ENCODE measurements around the gene MYO5A. TPM values are rescaled to one million over a fixed set of nuclear protein-coding genes. Genes with fewer than 3 reads are reported as not detected.

Gene MYO5A
- total and polyA plus RNA-seq, 2 donors (not counting 3 experiments of a cell fraction or from before 2014, with no cell fraction given): 31.9 to 91.9 TPM

DNA sequence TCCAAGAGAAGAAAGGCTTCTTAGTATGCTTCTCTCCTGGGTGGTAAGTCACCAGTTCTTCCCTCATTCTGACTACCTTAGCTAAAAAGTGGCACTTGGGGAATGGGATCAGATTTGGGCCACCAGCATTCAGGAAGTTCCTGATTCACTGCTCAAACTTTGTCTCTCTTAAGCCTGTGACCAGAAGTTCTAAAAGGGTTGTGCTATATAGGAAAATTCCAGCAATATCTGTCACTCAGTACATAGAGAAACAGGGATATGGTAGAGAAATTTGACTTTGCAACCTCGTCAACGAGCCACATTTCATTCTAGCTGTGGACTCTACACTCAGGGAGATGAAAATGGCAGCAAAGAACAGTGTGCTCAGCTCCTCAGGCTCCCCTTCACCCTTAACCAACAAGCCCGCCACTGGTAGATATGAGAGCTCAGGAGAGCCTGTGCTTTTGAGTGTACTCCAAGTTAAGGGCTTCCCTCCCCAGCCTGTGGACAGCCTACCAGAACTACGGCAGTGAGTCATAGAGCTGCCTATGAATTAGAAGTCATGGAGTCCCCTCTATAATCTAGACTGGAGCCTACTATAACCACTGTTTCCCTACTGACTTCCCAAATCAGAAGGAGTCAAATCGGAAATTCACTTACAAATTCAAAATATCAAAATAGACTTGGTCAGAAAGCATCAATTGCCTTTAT, 180.5 kb downstream of the MYO5A start:
- peaks cover 21 to 29% of the 10 kb centered on the region in 2 experiments for H3K36me3 ChIP-seq (ENCODE audit: control insufficient read depth in 2 of 2, extremely low read depth in 1 of 2, insufficient read depth in 2 of 2, low read length in 2 of 2)
- BruUV-seq (replicated peaks): no TSS peak
- H3K9me1 ChIP-seq (replicated peaks; ENCODE audit: control insufficient read depth, extremely low read depth, insufficient read depth, low read length): no peaks in the 10 kb centered on the region
- H3K4me3 ChIP-seq (replicated peaks in 1 of 3; ENCODE audit: insufficient read depth in 1 of 3, low read depth in 1 of 3, low read length in 3 of 3): no peak overlapping the region
- no peak for FAIRE-seq
- TF ChIP-seq MYC (IDR thresholded peaks at IDR 0.05; ENCODE audit: low read depth, low read length) (no peak), EZH2 (IDR thresholded peaks at IDR 0.05; ENCODE audit: borderline replicate concordance, low read depth, low read length, severe bottlenecking) (no peak), JUN (IDR thresholded peaks at IDR 0.05; ENCODE audit: borderline replicate concordance, insufficient read depth, insufficient read length, low read depth) (no peak), CTCF (IDR thresholded peaks at IDR 0.05; ENCODE audit: extremely low read depth in 1 of 2, insufficient read depth in 1 of 2, low read depth in 1 of 2, low read length in 2 of 2) (no peak), FOS (IDR thresholded peaks at IDR 0.05; ENCODE audit: borderline replicate concordance, insufficient read depth, low read length) (no peak)
- TF ChIP-seq, protein P1, sequence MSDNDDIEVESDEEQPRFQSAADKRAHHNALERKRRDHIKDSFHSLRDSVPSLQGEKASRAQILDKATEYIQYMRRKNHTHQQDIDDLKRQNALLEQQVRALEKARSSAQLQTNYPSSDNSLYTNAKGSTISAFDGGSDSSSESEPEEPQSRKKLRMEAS (IDR thresholded peaks at IDR 0.05; ENCODE audit: insufficient read depth, insufficient read length): no peak
- dilution Hi-C loops (cut with MboI; ENCODE audit: extremely low pct_ligation_motif_present, low sequenced_read_pairs): no loop called here
- H3K4me1 ChIP-seq (ENCODE audit: control insufficient read depth, extremely low read depth, insufficient read depth, low read length): no peaks in the 10 kb centered on the region
- no peaks in the 10 kb centered on the region for H3K27me3 ChIP-seq (ENCODE audit: control insufficient read depth in 2 of 2, insufficient read depth in 2 of 2, low read length in 2 of 2)
- no peaks in the 10 kb centered on the region for H3K9me3 ChIP-seq (replicated peaks; ENCODE audit: control insufficient read depth, insufficient read depth, low read length)
- H3K9ac ChIP-seq (replicated peaks; ENCODE audit: extremely low read depth, insufficient read depth, low read length): no peak overlapping the region
- DNase-seq (ENCODE audit: low read depth, low spot score): no peak
- POLR2A ChIA-PET: no interaction called here
- H3K27ac ChIP-seq (ENCODE audit: insufficient read depth, low read depth, low read length): no peak overlapping the region
- no peak overlapping the region for H2AFZ ChIP-seq (ENCODE audit: low read depth, low read length)
- H3K79me2 ChIP-seq (ENCODE audit: control insufficient read depth, insufficient read depth, low read length): no peaks in the 10 kb centered on the region
- CTCF ChIA-PET: interaction anchor here (2.4 kb wide), 1 partner anchor 12 kb away, joined by 6 read pairs; no protein-coding TSS in a partner anchor
- H4K20me1 ChIP-seq (replicated peaks; ENCODE audit: control insufficient read depth, extremely low read depth, insufficient read depth, low read length): no peaks in the 10 kb centered on the region
- intact Hi-C loops (cut with micrococcal nuclease): no loop called here
- no peak overlapping the region for H3K4me2 ChIP-seq (ENCODE audit: insufficient read depth, low read length)

All from endothelial cell of umbilical vein (primary cell).